Activated CD4-positive, alpha-beta T cell treated with anti-CD3 and anti-CD28 coated beads, Interleukin-2, amount 50 U/mL, for 1 hour (primary cell): ENCODE measurements around the gene DGKI.

Experiments used
- DNase-seq: peaks from one replicate; pipeline ENCODE4 v3.0.0-alpha.2; 2020

Gene DGKI

DNA sequence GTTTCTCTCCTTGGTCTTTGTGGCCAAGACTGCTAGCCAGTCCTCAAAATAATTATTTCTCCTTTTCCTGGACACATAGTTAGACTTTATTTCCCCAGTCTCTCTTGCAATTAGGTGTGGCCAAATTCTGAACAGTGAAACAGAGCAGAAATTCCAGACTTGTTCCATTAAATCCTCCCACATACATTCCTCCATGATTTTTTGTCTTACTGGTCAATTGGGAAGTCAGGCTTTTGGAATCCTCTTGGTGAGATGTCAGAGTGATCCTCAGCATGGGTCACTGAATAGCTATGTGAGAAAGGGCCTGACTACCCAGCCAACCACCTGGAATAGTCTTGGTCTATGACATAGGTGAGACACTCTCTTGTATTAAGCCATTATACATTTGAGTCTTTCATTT is 164.2 kb downstream of the DGKI start:
- no peak for DNase-seq

DNA sequence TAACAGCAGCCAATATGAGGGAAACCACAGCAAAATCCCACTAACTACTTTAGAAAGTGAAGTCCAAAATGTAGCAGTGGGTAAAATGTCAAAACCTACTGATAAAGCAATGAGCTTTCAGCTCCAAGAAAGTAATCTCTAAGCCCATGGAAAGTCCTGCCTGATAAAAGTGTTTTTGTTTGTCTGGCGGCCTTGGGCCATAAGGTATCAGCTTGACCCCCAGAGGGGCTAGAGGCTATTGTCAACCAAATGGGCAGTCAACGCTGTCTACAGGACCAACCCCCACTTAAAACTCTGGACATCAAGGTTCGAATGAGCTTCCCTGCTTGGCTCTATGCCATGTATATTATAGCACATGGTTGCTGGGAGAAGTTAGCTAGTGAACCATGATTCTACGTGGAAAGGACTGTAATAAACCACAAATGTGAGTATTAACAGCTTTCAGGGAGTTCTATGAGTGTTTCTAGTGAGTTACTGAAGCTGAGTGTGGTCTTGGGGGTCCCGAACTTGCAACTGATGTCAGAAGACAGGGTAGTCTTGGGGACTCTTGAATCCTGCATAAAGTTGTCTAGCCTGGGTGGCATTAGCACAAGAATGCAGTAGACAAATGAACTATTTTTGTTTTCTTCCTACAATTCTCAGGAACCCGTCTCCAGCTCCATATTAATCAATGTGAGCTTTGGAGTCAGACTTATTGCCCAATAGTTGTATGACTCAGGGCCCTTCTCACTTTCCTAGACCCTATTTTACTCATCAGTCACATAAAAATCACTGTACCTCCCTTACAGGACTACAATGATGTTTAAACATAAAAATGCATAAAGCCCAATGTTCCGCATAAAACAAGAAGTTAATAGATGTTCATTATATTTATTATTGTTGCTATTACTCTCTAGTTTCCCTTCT is 164.9 kb downstream of the DGKI start:
- DNase-seq, result no peak

DNA sequence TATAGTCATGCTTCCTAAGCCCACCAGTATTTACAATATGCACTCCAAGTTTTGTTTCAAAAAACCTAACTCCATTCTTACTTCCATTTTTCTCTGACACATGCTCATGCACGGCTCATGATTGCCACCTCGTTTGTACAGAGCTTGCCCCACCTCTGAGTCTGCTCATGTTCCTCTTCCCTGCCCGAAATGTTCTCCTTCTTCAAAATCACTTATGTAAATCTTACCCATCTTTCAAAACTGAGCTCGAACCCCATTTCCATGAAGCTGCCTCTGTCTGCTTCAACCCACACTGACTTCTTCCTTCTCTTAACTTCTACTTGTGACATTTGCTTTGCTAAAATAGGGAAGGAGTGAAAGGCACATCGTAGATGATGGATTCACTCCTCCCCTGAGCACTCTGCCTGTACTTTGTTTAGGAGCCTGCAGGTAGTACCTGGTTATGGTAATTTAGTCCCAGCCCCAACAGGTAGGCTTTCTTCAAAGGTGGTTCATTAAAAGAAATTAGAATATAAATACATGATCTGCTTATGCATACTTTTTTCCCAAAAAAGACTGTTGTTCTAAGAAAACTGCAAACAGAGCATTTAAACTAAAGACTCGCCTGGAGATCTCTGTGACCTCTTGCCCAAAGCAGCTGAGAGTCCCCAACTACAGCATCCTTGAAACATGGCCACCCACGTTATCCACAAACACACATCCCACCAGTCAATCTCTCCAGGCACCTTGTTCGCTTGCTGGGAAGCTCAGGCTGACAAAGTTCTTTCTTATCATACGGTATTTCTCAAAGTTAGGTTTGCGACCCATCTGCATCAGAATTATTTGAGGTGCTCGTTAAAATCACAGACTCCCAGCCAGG is 172.0 kb downstream of the DGKI start:
- DNase-seq, result no peak

- no peak for DNase-seq
These were observed 172.7 kb downstream of the DGKI start for GRCh38 chr7:137674048-137674447.

DNA sequence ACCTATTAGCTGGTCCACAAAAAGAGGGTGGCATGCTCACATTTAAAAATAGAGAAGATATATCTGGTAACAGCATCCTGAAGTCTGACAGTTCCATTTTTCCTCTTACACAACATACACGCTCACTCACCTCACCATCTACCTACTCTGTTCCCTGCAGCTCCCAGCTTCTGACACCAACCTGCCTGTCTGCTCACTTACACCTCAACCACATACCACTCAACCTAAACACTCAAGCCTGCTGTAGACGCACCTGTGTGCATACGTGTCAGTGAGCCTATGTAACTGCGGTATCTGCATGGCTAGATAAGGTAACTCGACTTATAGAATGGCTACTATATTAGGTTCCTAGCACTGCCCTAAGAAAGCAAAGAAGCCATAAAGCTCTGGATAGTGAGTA is 174.9 kb downstream of the DGKI start:
- DNase-seq, result no peak

DNA sequence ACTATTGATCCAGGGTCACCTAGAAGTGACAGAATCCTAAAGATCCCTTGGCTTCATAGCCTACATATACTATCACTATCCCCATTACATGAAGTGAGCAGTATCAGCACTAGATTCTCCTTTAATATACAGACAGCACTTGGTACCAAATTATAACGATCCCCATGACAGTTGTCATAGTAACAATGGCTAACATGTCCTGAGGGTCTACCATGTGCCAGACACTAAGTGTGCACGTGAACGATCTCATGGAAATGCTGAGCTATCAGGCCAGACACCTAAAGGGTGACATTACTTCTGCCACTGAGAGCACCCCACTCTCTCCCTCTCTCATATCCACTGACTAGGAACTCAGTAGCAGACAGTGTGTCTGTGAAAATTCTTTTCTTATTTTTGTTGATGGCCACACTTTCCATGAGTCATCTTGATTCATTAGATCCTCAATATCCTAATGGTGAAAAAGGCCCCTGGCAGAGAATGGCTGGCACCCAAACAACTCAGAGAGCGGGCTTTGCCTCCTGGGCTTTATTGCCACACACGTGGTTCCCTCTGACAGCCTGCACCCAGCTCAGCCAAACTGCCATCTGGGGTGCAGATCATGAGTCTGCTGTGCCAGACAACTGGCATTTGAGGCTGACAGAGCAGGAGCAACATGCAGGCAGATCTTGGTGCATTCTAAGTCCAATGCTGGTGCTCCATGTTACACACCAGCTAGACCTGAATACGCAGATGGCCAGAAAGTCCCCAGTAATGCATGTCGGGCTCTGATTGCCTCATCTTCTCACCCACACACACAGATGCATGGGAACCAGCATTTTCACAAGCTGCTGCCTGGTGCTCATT is 176.3 kb downstream of the DGKI start:
- DNase-seq, result no peak

DNA sequence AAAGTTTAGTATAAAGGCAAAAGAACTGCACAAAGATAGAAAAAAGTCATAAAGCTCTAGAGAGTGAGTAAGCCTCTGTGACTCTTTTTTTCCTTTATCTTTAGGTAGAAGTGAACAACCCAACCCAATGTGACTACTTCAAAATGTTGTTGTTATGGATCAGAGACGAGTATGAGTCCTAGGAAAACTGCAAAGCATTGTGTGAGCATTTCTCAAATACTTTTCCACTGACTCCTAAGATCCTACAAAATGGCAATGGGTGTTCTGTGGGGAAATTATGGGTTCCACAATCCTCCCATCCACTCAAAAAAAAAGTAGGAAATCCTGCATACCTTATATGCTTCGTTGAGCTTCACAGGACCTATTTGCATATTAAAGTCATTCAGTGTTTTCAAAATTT is 177.1 kb downstream of the DGKI start:
- no peak for DNase-seq

DNA sequence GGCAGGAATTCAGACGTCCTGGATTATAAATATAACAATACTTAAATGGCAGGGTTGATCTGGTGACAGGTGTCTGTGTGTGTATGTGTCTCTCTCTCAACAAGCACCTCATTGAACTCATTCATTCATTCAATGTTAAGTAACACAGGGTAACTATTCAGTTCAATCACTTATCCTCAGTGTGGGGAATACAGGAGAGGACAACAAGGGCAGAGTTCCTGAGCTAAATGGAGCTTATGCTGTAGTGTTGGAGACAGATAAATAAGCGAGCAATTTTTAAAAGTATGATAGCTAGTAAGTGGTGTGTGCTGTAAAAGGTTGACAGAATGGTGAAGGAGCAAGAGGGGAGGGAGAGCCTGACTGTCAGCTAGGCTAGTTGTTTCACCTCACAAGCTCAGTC is 178.4 kb downstream of the DGKI start:
- no peak for DNase-seq

GRCh38 chr7:137667633-137668387 is 179.0 kb downstream of the DGKI start:
- no peak for DNase-seq

- DNase-seq, result no peak
These were observed 181.9 kb downstream of the DGKI start for GRCh38 chr7:137664846-137665245.

- DNase-seq, result no peak
These were observed 185.1 kb downstream of the DGKI start for GRCh38 chr7:137661634-137662033.

DNA sequence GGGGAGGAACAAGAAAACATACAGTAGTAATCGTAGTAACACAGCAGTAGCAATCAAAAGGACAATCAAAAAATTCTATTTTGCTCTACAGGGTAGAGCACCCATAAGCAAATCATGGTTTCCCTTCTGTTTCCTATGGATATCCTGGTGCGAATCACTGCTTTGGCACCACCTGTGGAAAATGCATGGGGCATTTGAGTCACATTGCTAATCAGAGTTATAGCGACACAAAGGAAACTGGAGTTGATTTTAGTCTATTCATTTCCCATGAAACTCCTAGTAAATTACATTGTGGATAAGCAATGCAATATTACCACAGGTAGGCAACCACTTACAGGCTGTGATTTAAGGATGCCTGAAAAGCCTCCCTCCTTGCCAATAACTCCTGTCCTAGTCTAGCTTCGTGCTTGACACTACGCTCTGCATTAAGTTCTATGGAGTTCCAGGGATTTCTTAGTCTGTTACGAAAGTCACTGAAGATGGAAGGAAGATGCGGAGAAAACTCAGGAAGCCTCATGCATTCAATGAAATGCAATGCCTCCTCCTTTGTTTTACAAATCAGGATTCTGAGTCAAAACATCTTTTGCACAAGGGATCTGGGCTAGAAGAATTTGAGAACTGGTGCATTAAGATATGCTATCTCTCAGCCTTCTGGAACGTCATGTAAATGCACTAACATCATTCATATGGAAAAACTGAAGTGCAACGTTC is 188.4 kb downstream of the DGKI start:
- no peak for DNase-seq

DNA sequence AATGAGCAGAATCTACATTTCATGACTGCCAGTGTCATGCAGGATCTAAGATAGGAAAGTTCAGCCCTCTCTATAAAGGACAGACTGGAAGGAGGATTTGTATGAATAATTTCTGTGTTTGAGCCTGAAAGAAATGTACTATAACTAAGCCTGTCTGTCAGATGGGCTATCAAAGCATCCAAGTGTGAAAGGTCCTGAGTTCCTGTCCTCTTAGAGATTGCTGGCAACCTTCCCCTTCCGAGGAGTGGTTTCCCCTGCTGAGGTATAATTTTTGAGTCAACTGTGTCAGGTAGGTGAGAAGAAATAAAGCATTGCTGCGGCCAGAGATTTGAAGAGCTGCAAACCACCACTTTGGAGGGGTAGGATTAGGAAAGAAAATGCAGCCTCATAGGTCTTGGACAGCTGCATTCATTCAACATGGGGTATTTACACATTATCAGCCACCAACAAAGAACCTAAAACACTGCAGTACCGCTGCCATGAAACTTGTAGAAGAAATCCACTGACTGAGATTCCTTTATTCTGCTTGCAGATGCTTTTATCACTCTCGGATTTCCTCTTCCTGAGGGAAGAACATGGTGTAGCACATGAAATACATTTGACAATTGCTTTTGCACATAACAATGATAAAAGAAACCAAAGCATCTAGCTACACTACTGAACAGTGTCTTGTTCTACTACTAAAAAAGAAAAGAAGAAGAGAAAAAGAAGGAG is 189.1 kb downstream of the DGKI start:
- no peak for DNase-seq

- DNase-seq, result no peak
These were observed 189.9 kb downstream of the DGKI start for GRCh38 chr7:137656850-137657232.

GRCh38 chr7:137656227-137656849 is 190.4 kb downstream of the DGKI start:
- peak; percentile 42 for DNase-seq

- no peak for DNase-seq
These were observed 191.0 kb downstream of the DGKI start for GRCh38 chr7:137655804-137656203.

DNA sequence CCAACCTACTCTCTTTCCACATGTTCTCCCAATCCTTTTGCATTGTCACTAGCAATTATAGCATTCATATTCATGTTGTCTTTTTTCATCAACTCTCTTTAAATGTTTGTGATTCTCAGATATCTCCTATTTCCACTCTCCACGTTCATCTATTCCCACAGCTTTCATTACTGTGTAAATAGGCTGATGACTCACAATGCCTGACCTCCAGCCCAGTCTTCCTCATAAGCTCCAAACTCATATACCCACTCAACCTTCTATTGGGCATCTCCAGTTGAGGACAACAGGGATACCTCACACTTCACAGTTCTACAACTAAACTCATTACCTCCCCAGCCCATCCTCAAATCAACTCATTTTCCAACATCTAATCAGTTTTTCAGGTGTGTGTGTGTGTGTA is 194.1 kb downstream of the DGKI start:
- no peak for DNase-seq

DNA sequence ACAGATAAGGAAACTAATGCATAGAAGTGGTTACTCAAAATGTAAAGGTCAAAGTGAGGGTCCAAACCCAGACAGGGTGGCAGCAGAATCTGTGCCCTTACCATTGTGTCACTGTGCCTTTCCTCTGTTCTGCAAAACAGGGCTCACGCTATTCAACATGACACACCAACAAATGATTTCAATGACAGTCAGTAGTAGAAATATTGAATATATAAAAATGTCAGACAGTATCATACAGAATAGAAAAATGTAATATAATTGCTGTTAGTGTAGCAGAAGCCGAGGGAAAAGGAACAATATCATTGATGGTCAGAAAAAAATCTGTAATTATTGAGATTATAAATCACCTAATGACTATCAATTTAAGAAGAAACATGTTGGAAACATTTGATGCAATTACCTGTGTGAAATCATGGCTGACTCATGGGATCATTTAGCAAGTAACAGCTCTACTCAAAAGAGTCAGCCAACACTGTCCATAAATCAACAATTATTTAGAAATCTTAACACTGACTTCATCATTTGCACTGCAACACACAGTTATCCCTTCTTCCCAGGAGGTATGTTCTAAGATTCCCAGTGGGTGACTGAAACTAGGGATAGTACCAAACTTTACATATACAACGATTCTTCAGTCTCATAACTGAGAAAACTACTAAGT is 198.7 kb downstream of the DGKI start:
- no peak for DNase-seq

DNA sequence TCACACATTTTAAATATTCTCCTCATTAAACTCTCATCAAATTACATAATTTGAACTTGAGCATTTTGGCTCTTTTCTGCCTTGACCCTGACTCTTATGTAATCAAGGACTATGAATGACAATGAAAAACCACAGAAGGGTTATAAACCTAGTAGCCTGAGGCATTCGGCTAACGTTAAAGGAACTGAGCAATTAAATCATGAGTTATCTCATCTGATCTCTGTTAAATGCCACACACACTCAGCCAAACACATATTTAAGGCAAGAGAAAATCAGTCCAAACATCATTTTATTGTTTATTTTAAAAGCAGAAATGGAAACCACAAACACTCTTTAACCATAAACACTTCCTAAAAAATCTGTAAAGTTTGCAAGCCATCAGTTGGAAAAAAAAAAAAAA is 204.3 kb downstream of the DGKI start:
- no peak for DNase-seq

DNA sequence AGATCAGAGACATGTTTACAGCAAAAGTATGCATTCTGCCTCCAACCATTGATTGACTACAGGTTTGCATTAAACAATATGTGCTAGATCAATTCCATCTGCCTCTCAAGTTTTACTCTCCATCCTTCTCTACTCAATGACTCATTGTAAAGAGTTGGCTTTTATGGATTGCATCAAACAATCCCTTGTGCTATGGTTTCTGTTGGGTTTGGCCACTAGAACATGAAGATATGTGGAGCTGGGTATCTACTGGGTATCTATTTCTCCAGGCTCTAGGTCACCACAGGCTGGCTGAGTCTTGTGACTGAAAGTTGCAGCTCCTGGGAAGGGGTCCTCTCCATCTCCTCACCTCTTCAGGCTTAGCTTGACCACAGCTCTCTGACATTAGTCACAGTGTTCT is 204.7 kb downstream of the DGKI start:
- DNase-seq, result no peak
